Right lobe of liver (tissue), 4 donors: ENCODE measurements around the gene C3orf20.
A peak's percentile ranks its signal among the peaks of the same experiment; 100 is the strongest.

ENCODE experiments used
- CTCF ChIP-seq, 4 donors: fragments of 200-600 bp in 3 of 4; fragments of 450-650 bp in 1 of 4; IDR thresholded peaks; one replicate each; pipeline versions ENCODE4 v1.5.1 to v1.8.0; 2016 to 2022; ENCODE audit warnings: antibody characterized with exemption in 4 of 4, mild to moderate bottlenecking in 2 of 4
- POLR2A ChIP-seq: fragments of 450-650 bp; IDR thresholded peaks from one replicate; pipeline ENCODE4 v1.6.1; 2017; ENCODE audit warnings: antibody characterized with exemption, mild to moderate bottlenecking
- donor health status: DM: no; HTN: no; CAD: no.
- donor health status: DM: no; HTN: no; CAD: no.
- donor health status: DM: no; HTN: yes; CAD: no.

GRCh38 chr3:14633819-14634424, 41.0 kb upstream of the C3orf20 start:
- peak; percentile 45 to 81 (median 68) for TF ChIP-seq CTCF (IDR thresholded peaks at IDR 0.05)
- TF ChIP-seq POLR2A, result no peak
